ENCODE data around the gene MRPL24. TPM values are rescaled to one million over a fixed set of nuclear protein-coding genes. Genes with fewer than 3 reads are reported as not detected.

Gene MRPL24
- total and polyA plus RNA-seq, 12 donors = 70.3 to 250 (median 88.1) TPM

GRCh38 chr1:156709757-156710489, 31.0 kb downstream of the MRPL24 start:
- DNase-seq = peak; percentile 60 to 68
- Histone ChIP-seq H3K27me3 (peaks cover 0 to 25% (median 6%) of the 10 kb centered on the region in 7 donors), H3K9me3 (no peaks in the 10 kb centered on the region), H3K4me1 (peaks cover 13 to 55% (median 35%) of the 10 kb centered on the region in 9 donors), H3K4me3 (no peak overlapping the region), H3K36me3 (peaks cover 0 to 7% (median 0%) of the 10 kb centered on the region in 9 donors), H3K27ac (peak overlapping the region in 3 of 10 donors; percentile 19 to 54 (median 32))
- no peak for TF ChIP-seq CTCF (IDR thresholded peaks at IDR 0.05)
- WGBS, 2 donors = 34 to 36% methylated on average over 11 of the region's 11 CpGs
- intact Hi-C loops (cut with DNase I) = no loop called here
- peak; percentile 46 to 80 (median 64) for ATAC-seq

GRCh38 chr1:156709031-156709430, 31.9 kb downstream of the MRPL24 start:
- peaks cover 0 to 7% (median 0%) of the 10 kb centered on the region in 9 donors for H3K36me3 ChIP-seq
- peaks cover 17 to 64% (median 40%) of the 10 kb centered on the region in 9 donors for H3K4me1 ChIP-seq

GRCh38 chr1:156708218-156708661, 32.6 kb downstream of the MRPL24 start:
- Histone ChIP-seq H3K36me3 (peaks cover 0 to 7% (median 0%) of the 10 kb centered on the region in 9 donors), H3K27me3 (peaks cover 5 to 42% (median 23%) of the 10 kb centered on the region in 7 donors), H3K9me3 (no peaks in the 10 kb centered on the region), H3K27ac (peak overlapping the region in 4 of 10 donors; percentile 28 to 82 (median 78)), H3K4me3 (no peak overlapping the region), H3K4me1 (peaks cover 17 to 65% (median 40%) of the 10 kb centered on the region in 9 donors)
- TF ChIP-seq CTCF (IDR thresholded peaks at IDR 0.05) = no peak
- WGBS, 2 donors = 70 to 73% methylated on average over 4 of the region's 4 CpGs
- intact Hi-C loops (cut with DNase I) = no loop called here
- DNase-seq = no peak
- no peak for ATAC-seq

More at GRCh38 chr1:156709031-156709430, 31.9 kb downstream of the MRPL24 start:
- intact Hi-C loops (cut with DNase I) = no loop called here
- ATAC-seq = no peak
- no peaks in the 10 kb centered on the region for H3K9me3 ChIP-seq
- 84 to 90% methylated on average over 4 of the region's 4 CpGs for WGBS, 2 donors
- DNase-seq = no peak
- TF ChIP-seq CTCF (IDR thresholded peaks at IDR 0.05) = no peak
- no peak overlapping the region for H3K4me3 ChIP-seq
- peaks cover 0 to 34% (median 15%) of the 10 kb centered on the region in 7 donors for H3K27me3 ChIP-seq
- H3K27ac ChIP-seq = peak overlapping the region in 2 of 10 donors; percentile 32 to 80

- no peak overlapping the region for H3K4me3 ChIP-seq
- DNase-seq (no peak), ATAC-seq (no peak)
- intact Hi-C loops (cut with DNase I) = no loop called here
- H3K36me3 ChIP-seq = peaks cover 0 to 1% (median 0%) of the 10 kb centered on the region in 9 donors
- peaks cover 5 to 48% (median 27%) of the 10 kb centered on the region in 7 donors for H3K27me3 ChIP-seq
- H3K27ac ChIP-seq = peak overlapping the region in 9 of 10 donors; percentile 13 to 82 (median 70)
- 59 to 64% methylated on average over 8 of the region's 8 CpGs for WGBS, 2 donors
- no peak for TF ChIP-seq CTCF (IDR thresholded peaks at IDR 0.05)
- no peaks in the 10 kb centered on the region for H3K9me3 ChIP-seq
- peaks cover 17 to 65% (median 40%) of the 10 kb centered on the region in 9 donors for H3K4me1 ChIP-seq
Measured at GRCh38 chr1:156707417-156708217, 33.3 kb downstream of the MRPL24 start.

Measured in heart right ventricle (tissue), 16 donors.